Left lung (tissue), 10 donors: ENCODE measurements around the gene IL3. TPM values are rescaled to one million over a fixed set of nuclear protein-coding genes. Genes with fewer than 3 reads are reported as not detected.

ENCODE experiments used
- ATAC-seq: fragments of 200-7000 bp; cut with Tn5 transposase; one replicate; pipeline ENCODE4 v1.9.1; 2020; ENCODE audit warnings: moderate library complexity
- DNase-seq, 4 donors: peaks; one replicate each; pipeline ENCODE4 v3.0.0-alpha.2; 2013 to 2020
- H3K27ac ChIP-seq, 2 donors: fragments of 200-600 bp; sonication (generic) in 1 of 2; one replicate each; pipeline versions ENCODE4 v1.5.0 to v1.8.0; 2020 to 2021
- H3K27me3 ChIP-seq, 2 donors: fragments of 200-600 bp; sonication (generic) in 1 of 2; one replicate each; pipeline versions ENCODE4 v1.5.0 to v1.8.0; 2020 to 2021
- H3K36me3 ChIP-seq, 2 donors: fragments of 200-600 bp; sonication (generic) in 1 of 2; one replicate each; pipeline versions ENCODE4 v1.5.0 to v1.8.0; 2020 to 2021
- H3K4me1 ChIP-seq, 2 donors: fragments of 200-600 bp; one replicate each; pipeline ENCODE4 v1.8.0; 2021
- H3K4me3 ChIP-seq, 2 donors: fragments of 200-600 bp; sonication (generic) in 1 of 2; one replicate each; pipeline versions ENCODE4 v1.5.0 to v1.8.0; 2020 to 2021; ENCODE audit warnings: mild to moderate bottlenecking in 1 of 2
- H3K9me3 ChIP-seq, 2 donors: fragments of 200-600 bp; sonication (generic) in 1 of 2; one replicate each; pipeline versions ENCODE4 v1.5.0 to v1.8.0; 2020 to 2021
- CTCF ChIP-seq, 2 donors: fragments of 200-600 bp; sonication (generic) in 1 of 2; IDR thresholded peaks; one replicate each; pipeline versions ENCODE4 v1.5.0 to v1.8.0; 2021; ENCODE audit warnings: antibody characterized with exemption in 2 of 2
- intact Hi-C, 2 donors: fragments of 100-400 bp; cut with DNase I; formaldehyde crosslinking; loops; one replicate each; pipeline versions ENCODE4 v1.11.2 to v1.14.2; 2022
- polyA plus RNA-seq, 6 donors: library from polyadenylated mRNA; unstranded; fragments of 120-200 nt; gene quantifications; one replicate each; pipeline ENCODE4 v1.2.1, GENCODE V29; 2013; ENCODE audit not compliant: insufficient read length in 6 of 6
- total RNA-seq, 2 donors: library from RNA; stranded (reverse); fragmentation: NEBNext Ultra II Directional; extraction: Animal tissue kit (Norgen Biotek cat#: 25700); gene quantifications; one replicate each; pipeline ENCODE4 v1.2.1, GENCODE V29; 2021
- donor health status: DM: no; HTN: yes; CAD: no.
- donor health status: DM: no; HTN: no; CAD: no.

Gene IL3
- total and polyA plus RNA-seq, 8 donors, result not detected

DNA sequence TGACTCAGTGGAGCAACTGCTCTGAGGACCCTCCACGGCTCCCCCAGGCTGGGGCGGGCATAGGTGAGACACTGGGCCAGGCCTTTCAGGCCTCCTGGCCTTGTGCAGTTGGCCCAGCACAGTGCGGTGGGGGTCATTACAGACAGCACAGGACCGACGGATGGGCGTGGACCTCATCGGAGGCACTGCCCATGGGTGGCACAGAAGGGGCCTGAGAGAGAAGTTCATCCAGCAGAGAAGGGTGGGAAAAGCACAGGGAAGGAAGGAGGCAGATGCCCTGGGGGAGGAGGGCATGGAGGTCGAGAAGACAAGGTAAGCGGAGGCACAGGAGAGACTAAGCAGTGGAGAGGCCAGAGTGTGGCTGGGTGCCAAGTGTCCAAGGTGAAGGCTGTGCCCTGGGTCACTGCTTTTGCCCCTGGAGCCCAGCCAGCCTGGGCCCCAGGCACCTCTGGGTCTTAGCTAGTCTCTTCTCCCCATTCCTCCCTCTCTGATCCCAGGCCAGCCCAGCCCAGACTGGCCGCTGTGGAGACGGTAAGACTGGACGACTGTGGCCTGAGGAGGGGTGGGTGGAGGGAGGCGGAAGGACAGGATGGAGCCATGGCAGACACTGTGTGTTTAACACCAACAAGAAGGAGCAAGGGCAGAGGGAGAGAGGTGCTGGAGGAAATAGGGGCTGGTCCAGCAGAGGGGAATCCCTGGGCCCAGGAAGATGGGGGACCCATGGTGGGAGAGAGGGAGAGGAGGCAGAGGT is 5.7 kb downstream of the IL3 start:
- Histone ChIP-seq H3K27me3 (no peaks in the 10 kb centered on the region), H3K36me3 (no peaks in the 10 kb centered on the region), H3K4me3 (no peak overlapping the region), H3K4me1 (no peaks in the 10 kb centered on the region), H3K27ac (no peak overlapping the region), H3K9me3 (no peaks in the 10 kb centered on the region)
- ATAC-seq (no peak), DNase-seq (peak in 2 of 4 donors; percentile 32 to 65)
- TF ChIP-seq CTCF (IDR thresholded peaks at IDR 0.05), result no peak
- intact Hi-C loops, result no loop called here

DNA sequence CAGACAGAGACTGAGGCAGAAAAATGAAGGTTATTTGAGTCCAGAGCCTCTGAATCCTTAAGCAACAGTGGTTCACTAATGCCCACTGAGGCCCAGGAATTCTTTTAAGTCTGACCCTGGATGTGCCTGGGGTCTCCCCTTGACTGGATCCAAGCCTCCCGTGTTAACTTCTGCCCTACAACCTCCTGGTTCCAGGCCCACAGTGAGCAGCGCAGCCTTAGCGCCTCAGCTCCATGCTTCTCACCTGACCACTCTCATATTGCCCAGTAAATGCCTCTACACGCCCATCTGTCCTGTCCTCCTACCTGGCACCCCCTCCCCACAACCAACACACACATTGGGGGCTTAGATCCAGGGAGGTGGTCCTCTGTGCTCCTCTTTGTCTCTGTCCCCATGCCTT is 6.4 kb downstream of the IL3 start:
- intact Hi-C loops, result no loop called here
- Histone ChIP-seq H3K36me3 (no peaks in the 10 kb centered on the region), H3K27ac (no peak overlapping the region), H3K4me1 (no peaks in the 10 kb centered on the region), H3K27me3 (no peaks in the 10 kb centered on the region), H3K9me3 (no peaks in the 10 kb centered on the region), H3K4me3 (no peak overlapping the region)
- no peak for TF ChIP-seq CTCF (IDR thresholded peaks at IDR 0.05)
- DNase-seq (no peak), ATAC-seq (no peak)

DNA sequence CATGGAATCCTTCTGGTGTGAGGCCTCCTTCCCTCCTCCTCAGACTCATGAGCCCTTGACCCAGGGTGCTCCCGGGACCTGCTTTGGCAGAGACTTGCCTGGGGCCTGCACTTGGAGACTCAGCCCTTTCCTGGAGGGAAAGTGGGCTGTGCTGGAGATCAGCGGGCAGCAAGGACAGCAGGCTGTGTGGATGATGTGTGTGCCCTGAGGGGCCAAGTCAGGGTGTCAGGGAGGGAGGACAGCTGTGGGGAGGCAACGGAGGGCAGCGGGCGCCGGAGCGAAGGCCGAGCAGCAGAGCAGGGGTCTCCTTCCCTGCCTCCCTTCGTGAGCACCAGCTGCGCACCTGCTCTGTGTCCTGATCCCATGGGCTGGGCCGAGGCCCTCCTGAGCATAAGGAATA is 7.0 kb downstream of the IL3 start:
- H3K4me1 ChIP-seq, result peaks cover 0 to under 1% of the 10 kb centered on the region in 2 donors
- no peak overlapping the region for H3K27ac ChIP-seq
- no peaks in the 10 kb centered on the region for H3K36me3 ChIP-seq
- no peaks in the 10 kb centered on the region for H3K27me3 ChIP-seq
- ATAC-seq (no peak), DNase-seq (peak in 1 of 4 donors; percentile 57)
- no peak for TF ChIP-seq CTCF (IDR thresholded peaks at IDR 0.05)
- H3K9me3 ChIP-seq, result no peaks in the 10 kb centered on the region
- no peak overlapping the region for H3K4me3 ChIP-seq
- intact Hi-C loops, result no loop called here

DNA sequence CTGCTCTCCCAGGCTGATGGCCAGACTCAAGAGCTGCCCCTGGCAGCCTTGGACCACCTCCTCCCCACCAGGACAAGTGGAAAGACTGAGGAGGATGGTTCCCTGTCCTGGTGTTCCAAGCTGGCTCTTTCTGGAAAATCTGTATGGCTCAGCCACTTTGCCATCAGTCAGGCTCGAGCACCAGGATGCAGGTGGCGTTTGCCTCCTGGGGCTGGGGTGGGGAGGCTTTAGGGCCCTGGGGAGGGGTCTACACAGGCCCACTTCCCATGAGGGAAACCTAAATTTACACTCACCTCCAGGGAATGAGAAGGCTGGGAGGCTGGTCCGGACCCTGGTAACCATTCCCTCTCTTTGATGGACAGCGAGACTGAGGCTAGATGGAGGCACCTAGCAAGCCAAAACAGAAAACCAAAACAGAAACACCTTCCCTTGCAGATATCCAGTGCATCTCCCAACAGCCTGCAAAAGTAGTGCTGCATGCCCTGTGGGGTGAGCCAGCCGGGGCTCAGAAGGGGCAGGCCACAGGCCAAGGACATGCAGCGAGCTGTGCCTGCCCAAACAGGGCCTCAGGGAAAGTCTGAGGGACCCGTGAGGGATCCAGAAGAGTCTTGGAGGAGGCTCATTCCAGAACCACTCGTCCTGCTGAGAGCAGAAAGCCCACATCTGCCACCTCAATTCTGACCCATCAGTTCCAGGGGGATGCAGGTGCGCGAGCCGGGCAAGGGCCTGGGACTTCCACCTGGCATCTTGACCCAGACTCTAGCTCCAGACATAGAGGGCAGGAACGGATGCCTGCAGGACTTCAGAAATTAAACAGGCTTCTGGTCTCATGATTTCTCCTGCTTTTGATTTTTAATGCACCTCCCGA is 7.7 kb downstream of the IL3 start:
- Histone ChIP-seq H3K4me1 (peaks cover 2 to 7% of the 10 kb centered on the region in 2 donors), H3K36me3 (no peaks in the 10 kb centered on the region), H3K9me3 (no peaks in the 10 kb centered on the region), H3K4me3 (no peak overlapping the region), H3K27me3 (no peaks in the 10 kb centered on the region), H3K27ac (no peak overlapping the region)
- ATAC-seq (no peak), DNase-seq (peak in 1 of 4 donors; percentile 39)
- intact Hi-C loops, result no loop called here
- TF ChIP-seq CTCF (IDR thresholded peaks at IDR 0.05), result no peak

- Histone ChIP-seq H3K27me3 (no peaks in the 10 kb centered on the region), H3K4me3 (no peak overlapping the region)
Measured at GRCh38 chr5:132069561-132069960, 9.1 kb downstream of the IL3 start.

More at GRCh38 chr5:132069561-132069960, 9.1 kb downstream of the IL3 start:
- ATAC-seq (no peak), DNase-seq (peak in 1 of 4 donors; percentile 40)
- Histone ChIP-seq H3K9me3 (no peaks in the 10 kb centered on the region), H3K27ac (no peak overlapping the region), H3K36me3 (no peaks in the 10 kb centered on the region), H3K4me1 (peaks cover 3 to 10% of the 10 kb centered on the region in 2 donors)
- intact Hi-C loops, result no loop called here
- TF ChIP-seq CTCF (IDR thresholded peaks at IDR 0.05), result no peak
